Mononuclear cell (primary cell): ENCODE measurements around the gene MMEL1. TPM values are rescaled to one million over a fixed set of nuclear protein-coding genes. Genes with fewer than 3 reads are reported as not detected.

Experiments used
- H3K27me3 ChIP-seq: 2 replicates; pipeline ENCODE4 v1.6.0; 2011; ENCODE audit warnings: low read length, control low read depth; ENCODE audit not compliant: insufficient read depth
- H3K4me1 ChIP-seq: 2 replicates; pipeline ENCODE4 v1.5.1; 2011; ENCODE audit warnings: mild to moderate bottlenecking, low read length, control low read depth; ENCODE audit not compliant: insufficient read depth
- H3K4me3 ChIP-seq: 2 replicates; pipeline ENCODE4 v1.5.1; 2011; ENCODE audit warnings: mild to moderate bottlenecking, low read length, moderate library complexity
- H3K9me3 ChIP-seq: 2 replicates; pipeline ENCODE4 v1.5.1; 2011; ENCODE audit warnings: low read depth, mild to moderate bottlenecking, control low read depth, low read length
- total RNA-seq: library from RNA; depleted of rRNA; stranded (reverse); fragments of >200 nt; gene quantifications from one replicate; pipeline ENCODE4 v1.2.3, GENCODE V29; 2012

Gene MMEL1
- total RNA-seq, 1 donor, result 0.63 TPM

DNA sequence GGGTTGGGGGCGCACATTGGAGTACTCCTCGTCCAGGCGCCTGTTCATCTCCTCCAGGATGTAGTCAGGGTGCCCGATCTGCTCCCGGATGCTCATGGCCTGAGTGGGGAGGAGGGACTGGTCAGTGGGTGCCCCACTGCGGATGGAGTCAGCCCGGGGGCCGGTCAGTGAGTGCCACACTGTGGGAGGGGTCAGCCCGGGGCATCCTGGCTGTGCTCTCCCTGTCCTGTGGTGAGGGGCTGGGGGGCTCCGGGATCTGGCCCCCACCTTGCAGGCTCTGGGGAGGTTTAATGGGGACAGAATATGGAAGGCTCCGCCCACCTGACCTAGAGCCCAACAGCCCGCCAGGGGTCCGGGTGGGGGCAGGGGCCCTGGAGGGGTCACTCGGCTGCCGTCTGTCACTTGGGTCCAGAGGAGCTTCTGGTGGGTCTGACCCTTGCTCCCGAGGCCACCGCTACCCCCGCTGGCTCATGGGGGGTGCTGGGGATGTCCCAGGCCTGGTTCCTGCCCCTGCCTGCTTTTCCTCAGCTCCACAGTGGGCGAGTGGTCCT, 37.5 kb downstream of the MMEL1 start:
- no peaks in the 10 kb centered on the region for H3K27me3 ChIP-seq
- H3K4me3 ChIP-seq, result no peak overlapping the region
- H3K4me1 ChIP-seq, result no peaks in the 10 kb centered on the region
- no peaks in the 10 kb centered on the region for H3K9me3 ChIP-seq

DNA sequence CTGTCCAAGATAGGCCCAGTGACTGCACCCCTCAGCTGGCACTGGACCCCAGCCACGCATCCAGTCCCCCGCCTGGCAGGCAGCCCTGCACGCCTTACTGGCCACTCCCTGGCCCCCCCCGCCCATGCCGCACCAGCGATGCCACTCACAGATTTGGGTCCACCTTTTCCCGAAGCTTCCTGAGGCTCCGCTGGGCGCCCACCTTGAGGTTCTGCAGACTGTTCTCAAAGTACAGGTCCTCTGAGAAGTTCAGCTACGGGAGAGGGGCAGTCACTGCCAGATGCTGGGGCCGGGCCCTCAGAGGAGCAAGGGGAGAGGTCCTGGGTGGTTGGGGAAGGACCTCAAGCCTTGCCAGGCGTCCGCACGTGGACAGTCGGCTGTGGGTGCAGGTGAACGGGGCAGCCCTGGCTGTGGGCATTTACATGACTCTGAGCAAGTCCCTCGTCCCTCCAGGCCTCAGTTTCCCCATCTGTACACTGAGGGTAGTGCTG, 38.1 kb downstream of the MMEL1 start:
- H3K4me3 ChIP-seq, result no peak overlapping the region
- no peaks in the 10 kb centered on the region for H3K27me3 ChIP-seq
- no peaks in the 10 kb centered on the region for H3K9me3 ChIP-seq
- no peaks in the 10 kb centered on the region for H3K4me1 ChIP-seq

- Histone ChIP-seq H3K4me1 (no peaks in the 10 kb centered on the region), H3K27me3 (no peaks in the 10 kb centered on the region), H3K4me3 (no peak overlapping the region), H3K9me3 (no peaks in the 10 kb centered on the region)
These were observed 38.7 kb downstream of the MMEL1 start for GRCh38 chr1:2594001-2594640.

GRCh38 chr1:2593251-2593878, 39.5 kb downstream of the MMEL1 start:
- no peaks in the 10 kb centered on the region for H3K4me1 ChIP-seq
- H3K27me3 ChIP-seq, result no peaks in the 10 kb centered on the region

GRCh38 chr1:2592672-2593071, 40.1 kb downstream of the MMEL1 start:
- H3K9me3 ChIP-seq, result no peaks in the 10 kb centered on the region
- peaks cover 2% of the 10 kb centered on the region for H3K4me1 ChIP-seq
- H3K4me3 ChIP-seq, result no peak overlapping the region
- no peaks in the 10 kb centered on the region for H3K27me3 ChIP-seq

More at GRCh38 chr1:2593251-2593878, 39.5 kb downstream of the MMEL1 start:
- H3K4me3 ChIP-seq, result no peak overlapping the region
- H3K9me3 ChIP-seq, result no peaks in the 10 kb centered on the region

- no peak overlapping the region for H3K4me3 ChIP-seq
- H3K27me3 ChIP-seq, result no peaks in the 10 kb centered on the region
- H3K4me1 ChIP-seq, result peaks cover 8% of the 10 kb centered on the region
- H3K9me3 ChIP-seq, result no peaks in the 10 kb centered on the region
These were observed 41.1 kb downstream of the MMEL1 start for GRCh38 chr1:2591581-2592261.

GRCh38 chr1:2591233-2591580, 41.6 kb downstream of the MMEL1 start:
- Histone ChIP-seq H3K4me1 (peaks cover 8% of the 10 kb centered on the region), H3K4me3 (no peak overlapping the region), H3K9me3 (no peaks in the 10 kb centered on the region), H3K27me3 (no peaks in the 10 kb centered on the region)

DNA sequence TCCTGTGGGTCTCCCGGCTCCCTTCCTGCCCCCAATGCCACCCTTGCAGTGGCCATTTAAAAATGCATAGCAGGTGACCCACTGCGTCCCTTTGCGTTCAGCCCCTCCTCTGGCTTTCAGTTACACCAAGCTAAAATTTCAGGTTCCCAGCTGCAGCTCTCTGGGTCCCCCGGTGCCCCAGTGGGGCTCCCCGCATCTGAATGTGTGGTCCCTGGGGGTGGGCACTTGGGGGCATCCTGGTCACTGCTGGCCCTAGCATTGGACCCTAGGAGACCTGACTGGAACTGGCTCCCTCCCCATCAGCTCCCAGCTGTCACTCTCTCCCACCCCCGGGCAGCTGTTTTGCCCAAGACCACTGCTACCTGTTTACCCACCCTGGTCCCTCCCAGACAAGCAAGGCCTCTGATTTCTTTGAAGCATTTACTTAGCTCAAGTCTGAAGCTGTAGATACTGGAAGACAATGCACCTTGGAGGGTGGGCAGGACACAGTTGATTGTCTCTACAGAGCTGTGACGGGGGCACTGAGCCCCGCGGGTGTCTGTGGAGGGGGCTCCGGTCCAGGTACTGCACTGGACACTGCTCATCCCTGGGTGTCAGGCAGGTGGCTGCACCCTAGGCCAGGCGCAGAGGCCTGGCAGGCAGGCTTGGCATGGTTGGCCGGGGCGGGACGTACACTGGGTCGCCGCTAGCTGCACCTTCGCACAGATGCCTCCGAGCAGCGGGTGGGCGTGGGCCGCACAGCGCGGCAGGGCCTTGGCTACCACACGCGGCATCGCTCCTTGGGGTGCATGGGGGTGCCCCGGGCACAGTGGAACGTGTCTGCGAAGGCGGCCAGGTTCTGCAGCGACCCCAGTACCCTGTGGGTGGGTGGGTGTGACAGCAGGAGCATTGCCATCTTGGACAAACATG, 42.3 kb downstream of the MMEL1 start:
- Histone ChIP-seq H3K4me3 (no peak overlapping the region), H3K27me3 (no peaks in the 10 kb centered on the region), H3K9me3 (no peaks in the 10 kb centered on the region), H3K4me1 (peaks cover 11% of the 10 kb centered on the region)

DNA sequence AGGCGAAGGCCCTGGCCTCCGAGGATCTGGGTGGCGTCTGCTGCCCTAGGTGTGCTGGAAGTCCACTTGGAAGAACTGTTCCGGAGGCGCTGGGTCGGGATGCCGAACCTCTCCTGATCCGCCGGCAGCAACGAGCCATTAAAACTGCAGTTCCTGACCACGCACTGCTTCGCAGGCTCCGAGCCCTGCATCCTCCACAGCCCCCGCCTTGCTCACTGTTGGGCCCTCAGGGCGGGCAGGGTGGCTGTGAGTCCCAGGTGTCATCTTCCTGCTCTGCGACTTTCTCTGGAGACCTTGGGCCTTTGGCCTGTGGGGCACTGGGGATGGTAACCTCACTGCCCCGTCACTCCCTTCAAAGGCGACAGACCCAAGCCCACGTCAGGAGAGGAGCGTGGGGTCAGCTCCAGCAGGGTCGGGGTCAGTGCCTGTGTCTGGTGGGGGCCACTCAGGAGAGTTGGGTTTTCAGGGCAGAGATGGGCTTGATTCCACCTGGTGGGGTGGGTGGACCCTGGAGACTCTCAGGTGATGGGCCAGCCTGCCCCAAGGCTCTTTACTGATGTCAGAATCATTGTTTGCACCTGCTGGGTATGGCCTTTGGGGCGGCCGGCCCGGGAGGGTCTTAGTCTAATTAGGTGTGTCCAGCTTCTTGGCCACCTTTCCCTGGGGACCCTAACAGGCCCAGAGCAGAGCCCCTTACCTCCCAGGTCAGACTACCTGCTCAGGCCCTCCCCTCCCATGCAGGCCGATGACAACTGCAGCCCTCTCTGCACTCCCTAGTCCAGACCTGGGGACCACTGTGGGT, 43.2 kb downstream of the MMEL1 start:
- Histone ChIP-seq H3K27me3 (no peaks in the 10 kb centered on the region), H3K9me3 (no peaks in the 10 kb centered on the region), H3K4me3 (no peak overlapping the region), H3K4me1 (peaks cover 19% of the 10 kb centered on the region)

GRCh38 chr1:2588661-2589430, 44.0 kb downstream of the MMEL1 start:
- Histone ChIP-seq H3K4me1 (peaks cover 27% of the 10 kb centered on the region), H3K9me3 (no peaks in the 10 kb centered on the region), H3K4me3 (no peak overlapping the region), H3K27me3 (no peaks in the 10 kb centered on the region)

GRCh38 chr1:2587860-2588571, 44.8 kb downstream of the MMEL1 start:
- no peak overlapping the region for H3K4me3 ChIP-seq

GRCh38 chr1:2587071-2587859, 45.6 kb downstream of the MMEL1 start:
- Histone ChIP-seq H3K9me3 (no peaks in the 10 kb centered on the region), H3K4me1 (peaks cover 32% of the 10 kb centered on the region), H3K4me3 (peak overlapping the region; percentile 66), H3K27me3 (no peaks in the 10 kb centered on the region)

More at GRCh38 chr1:2587860-2588571, 44.8 kb downstream of the MMEL1 start:
- no peaks in the 10 kb centered on the region for H3K9me3 ChIP-seq
- peaks cover 32% of the 10 kb centered on the region for H3K4me1 ChIP-seq
- no peaks in the 10 kb centered on the region for H3K27me3 ChIP-seq
